GM19193 (cell line): ENCODE data around the gene SLA2.

ENCODE experiments used
- POLR2A ChIP-seq: IDR thresholded peaks from 4 replicates; pipeline ENCODE4 v1.6.1; 2011; ENCODE audit not compliant: insufficient read depth, insufficient read length; ENCODE audit errors: extremely low read depth

The SLA2 gene

GRCh38 chr20:36591854-36592641 is 53.9 kb downstream of the SLA2 start:
- TF ChIP-seq POLR2A, result no peak

GRCh38 chr20:36591281-36591680 is 54.7 kb downstream of the SLA2 start:
- TF ChIP-seq POLR2A, result no peak

GRCh38 chr20:36587388-36588070 is 58.5 kb downstream of the SLA2 start:
- no peak for TF ChIP-seq POLR2A

GRCh38 chr20:36585410-36586125 is 60.4 kb downstream of the SLA2 start:
- TF ChIP-seq POLR2A, result no peak

GRCh38 chr20:36584018-36584481 is 61.9 kb downstream of the SLA2 start:
- no peak for TF ChIP-seq POLR2A

GRCh38 chr20:36582821-36583220 is 63.2 kb downstream of the SLA2 start:
- no peak for TF ChIP-seq POLR2A

- TF ChIP-seq POLR2A, result no peak
These were observed 63.7 kb downstream of the SLA2 start for GRCh38 chr20:36582322-36582721.

- TF ChIP-seq POLR2A, result no peak
These were observed 65.9 kb downstream of the SLA2 start for GRCh38 chr20:36579996-36580545.

GRCh38 chr20:36578356-36579041 is 67.5 kb downstream of the SLA2 start:
- TF ChIP-seq POLR2A, result no peak

GRCh38 chr20:36576081-36576445 is 69.9 kb downstream of the SLA2 start:
- TF ChIP-seq POLR2A, result no peak

- TF ChIP-seq POLR2A, result no peak
These were observed 71.4 kb downstream of the SLA2 start for GRCh38 chr20:36574366-36575135.

- peak; percentile 1 for TF ChIP-seq POLR2A
These were observed 72.1 kb downstream of the SLA2 start for GRCh38 chr20:36573798-36574365.

GRCh38 chr20:36573103-36573797 is 72.7 kb downstream of the SLA2 start, which contains the start of gene TGIF2:
TSS of gene TGIF2 (plus strand) at chr20:36573597. CDS start at chr20:36578775, 5,178 bp downstream.
- TF ChIP-seq POLR2A, result peak; percentile 78
